Lung (tissue), 13 donors: ENCODE measurements around the gene MALAT1. TPM values are rescaled to one million over a fixed set of nuclear protein-coding genes. Genes with fewer than 3 reads are reported as not detected.

Experiments
- ATAC-seq: fragments of 200-7000 bp; cut with Tn5 transposase; one replicate; pipeline ENCODE4 v1.9.1; 2020; ENCODE audit warnings: moderate number of reproducible peaks; ENCODE audit not compliant: insufficient read depth, low FRiP score
- DNase-seq, 3 donors: peaks; one replicate each; pipeline ENCODE4 v3.0.0-alpha.2; 2013 to 2017
- H3K27ac ChIP-seq, 2 donors: one replicate each; pipeline ENCODE4 v1.5.1; 2013; ENCODE audit warnings: mild to moderate bottlenecking in 2 of 2, moderate library complexity in 2 of 2, control low read depth in 1 of 2, inconsistent platforms in 1 of 2, low read depth in 1 of 2, low read length in 1 of 2
- H3K27me3 ChIP-seq, 3 donors: one replicate each; pipeline ENCODE4 v1.5.1; 2013; ENCODE audit warnings: low read length in 2 of 3; ENCODE audit not compliant: control insufficient read depth in 3 of 3, insufficient read depth in 3 of 3
- H3K36me3 ChIP-seq, 4 donors: one replicate each; pipeline ENCODE4 v1.5.1; 2013; ENCODE audit warnings: low read length in 4 of 4, mild to moderate bottlenecking in 1 of 4, moderate library complexity in 1 of 4; ENCODE audit not compliant: control insufficient read depth in 4 of 4, insufficient read depth in 4 of 4
- H3K4me1 ChIP-seq, 5 donors: one replicate each; pipeline ENCODE4 v1.5.1; 2013; ENCODE audit warnings: low read length in 5 of 5, mild to moderate bottlenecking in 2 of 5, moderate library complexity in 1 of 5; ENCODE audit not compliant: control insufficient read depth in 5 of 5, insufficient read depth in 5 of 5
- H3K4me3 ChIP-seq: one replicate; pipeline ENCODE4 v1.5.1; 2013; ENCODE audit warnings: mild to moderate bottlenecking, control low read depth, moderate library complexity
- H3K9ac ChIP-seq, 2 donors: one replicate each; pipeline ENCODE4 v1.5.1; 2013; ENCODE audit warnings: low read length in 2 of 2, control low read depth in 1 of 2; ENCODE audit not compliant: insufficient read depth in 1 of 2
- H3K9me3 ChIP-seq, 4 donors: one replicate each; pipeline ENCODE4 v1.5.1; 2013; ENCODE audit warnings: low read length in 3 of 4, mild to moderate bottlenecking in 1 of 4, moderate library complexity in 1 of 4; ENCODE audit not compliant: control insufficient read depth in 4 of 4, insufficient read depth in 3 of 4
- WGBS, 2 donors: extraction: QIAGEN DNeasy Blood & Tissue Kit; methylation state at CpG; one replicate each; pipeline ENCODE4 v1.1.7; 2013; 5-methylcytosine and 5-hydroxymethylcytosine counted together
- polyA plus RNA-seq, 2 donors: library from polyadenylated mRNA; stranded (reverse); fragments of 200-250 nt; gene quantifications; one replicate each; pipeline ENCODE4 v1.2.1, GENCODE V29; 2013
- small RNA-seq: library from RNA; depleted of rRNA; stranded (forward); fragments of <200 nt; gene quantifications from one replicate; pipeline ENCODE3, GENCODE V24; 2014; ENCODE audit warnings: low replicate concordance
- total RNA-seq, 2 donors: library from RNA; depleted of rRNA in 1 of 2; stranded (reverse); fragments of >200 nt in 1 of 2; gene quantifications; one replicate each; pipeline ENCODE4 v1.2.1, GENCODE V29; 2014 to 2021
- TF ChIP-seq, protein P1 (sequence below): IDR thresholded peaks from 2 replicates; pipeline ENCODE4 v1.5.1; 2012; ENCODE audit warnings: mild to moderate bottlenecking; ENCODE audit errors: control extremely low read depth, extremely low read depth
- donor health status: control.
- donor health status: control.
- donor health status: Bipolar disorder and iron deficiency.
- donor health status: healthy.
- donor health status: DM: yes; HTN: yes; CAD: no.

The MALAT1 gene
- total and polyA plus RNA-seq, 4 donors: 125 to 48,332 (median 6,799) TPM

DNA sequence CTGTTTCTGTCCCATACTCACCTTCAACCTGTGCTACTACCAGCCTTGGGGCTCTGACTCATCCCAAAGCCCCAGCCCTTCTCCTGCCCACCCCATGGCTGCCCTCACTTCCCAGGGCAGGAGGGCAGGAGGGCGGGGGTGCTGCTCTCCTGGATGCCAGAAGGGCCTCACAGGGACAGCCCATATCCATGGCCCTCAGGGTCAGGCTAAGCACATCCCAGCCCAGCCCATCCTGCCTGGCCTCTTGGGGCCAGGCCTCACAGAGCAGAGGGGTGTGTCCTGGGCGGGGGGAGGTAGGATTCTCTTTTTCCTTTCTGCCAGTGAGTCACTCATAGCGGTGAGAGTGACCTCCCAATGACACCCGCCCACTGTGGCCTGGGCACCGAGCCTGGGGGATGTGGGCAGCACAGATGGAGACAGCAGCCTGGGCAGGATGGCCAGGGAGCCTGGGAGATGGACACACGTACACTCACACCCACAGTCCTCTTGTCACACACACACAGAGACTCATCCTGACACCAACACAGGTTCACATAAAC is 56.9 kb downstream of the MALAT1 start:
- peaks cover 0 to 13% (median 10%) of the 10 kb centered on the region in 4 donors for H3K36me3 ChIP-seq
- peak overlapping the region in 1 of 2 donors; percentile 37 for H3K27ac ChIP-seq
- no peak overlapping the region for H3K4me3 ChIP-seq
- 35 to 68% methylated on average over 6 of the region's 6 CpGs for WGBS, 2 donors
- peaks cover 0 to 46% (median 23%) of the 10 kb centered on the region in 5 donors for H3K4me1 ChIP-seq
- TF ChIP-seq, protein P1, sequence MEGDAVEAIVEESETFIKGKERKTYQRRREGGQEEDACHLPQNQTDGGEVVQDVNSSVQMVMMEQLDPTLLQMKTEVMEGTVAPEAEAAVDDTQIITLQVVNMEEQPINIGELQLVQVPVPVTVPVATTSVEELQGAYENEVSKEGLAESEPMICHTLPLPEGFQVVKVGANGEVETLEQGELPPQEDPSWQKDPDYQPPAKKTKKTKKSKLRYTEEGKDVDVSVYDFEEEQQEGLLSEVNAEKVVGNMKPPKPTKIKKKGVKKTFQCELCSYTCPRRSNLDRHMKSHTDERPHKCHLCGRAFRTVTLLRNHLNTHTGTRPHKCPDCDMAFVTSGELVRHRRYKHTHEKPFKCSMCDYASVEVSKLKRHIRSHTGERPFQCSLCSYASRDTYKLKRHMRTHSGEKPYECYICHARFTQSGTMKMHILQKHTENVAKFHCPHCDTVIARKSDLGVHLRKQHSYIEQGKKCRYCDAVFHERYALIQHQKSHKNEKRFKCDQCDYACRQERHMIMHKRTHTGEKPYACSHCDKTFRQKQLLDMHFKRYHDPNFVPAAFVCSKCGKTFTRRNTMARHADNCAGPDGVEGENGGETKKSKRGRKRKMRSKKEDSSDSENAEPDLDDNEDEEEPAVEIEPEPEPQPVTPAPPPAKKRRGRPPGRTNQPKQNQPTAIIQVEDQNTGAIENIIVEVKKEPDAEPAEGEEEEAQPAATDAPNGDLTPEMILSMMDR: no peak
- DNase-seq: no peak
- peak; percentile 12 for ATAC-seq
- peaks cover 0 to 2% (median 0%) of the 10 kb centered on the region in 3 donors for H3K27me3 ChIP-seq
- H3K9me3 ChIP-seq: no peaks in the 10 kb centered on the region
- peak overlapping the region in 1 of 2 donors; percentile 23 for H3K9ac ChIP-seq

Small RNA genes lying within 50 kb of the gene (small RNA-seq; reads per million reads assigned to genes)
- not detected for gene RF01684

Other genes starting within 250 kb of the MALAT1 start
- gene POLA2, start 237.1 kb upstream of the MALAT1 start, total RNA-seq: 10 to 100 TPM in 1 of 2 donors, 1 to 10 TPM in 1; 9.7 to 14.2 TPM
- 1 to 10 TPM; 4.5 to 9.2 TPM for gene POLA2, start 237.1 kb upstream of the MALAT1 start, polyA plus RNA-seq
- gene CDC42EP2, start 184.2 kb upstream of the MALAT1 start, total RNA-seq: 10 to 100 TPM in 1 of 2 donors, 1 to 10 TPM in 1; 9.2 to 28.9 TPM
- gene CDC42EP2, start 184.2 kb upstream of the MALAT1 start, polyA plus RNA-seq: 10 to 100 TPM; 23.4 to 35.0 TPM
- gene DPF2, start 165.2 kb upstream of the MALAT1 start, total RNA-seq: 10 to 100 TPM; 44.6 to 53.2 TPM
- 10 to 100 TPM; 21.5 to 25.0 TPM for gene DPF2, start 165.2 kb upstream of the MALAT1 start, polyA plus RNA-seq
- gene TIGD3, start 144.3 kb upstream of the MALAT1 start, total RNA-seq: under 1 TPM in 1 of 2 donors, not detected in 1; 0.21 TPM
- gene TIGD3, start 144.3 kb upstream of the MALAT1 start, polyA plus RNA-seq: under 1 TPM; 0.24 to 0.27 TPM
- 10 to 100 TPM in 1 of 2 donors, 1 to 10 TPM in 1; 7.3 to 15.6 TPM for gene SLC25A45, start 116.4 kb upstream of the MALAT1 start, total RNA-seq
- gene SLC25A45, start 116.4 kb upstream of the MALAT1 start, polyA plus RNA-seq: 1 to 10 TPM; 5.5 to 9.0 TPM
- gene FRMD8, start 112.4 kb upstream of the MALAT1 start, total RNA-seq: 10 to 100 TPM; 18.5 to 39.9 TPM
- 10 to 100 TPM; 15.8 to 25.7 TPM for gene FRMD8, start 112.4 kb upstream of the MALAT1 start, polyA plus RNA-seq
- 100 to 1,000 TPM; 518 to 912 TPM for gene NEAT1, start 76.2 kb upstream of the MALAT1 start, total RNA-seq
- 1,000 to 10,000 TPM in 1 of 2 donors, 100 to 1,000 TPM in 1; 481 to 1,176 TPM for gene NEAT1, start 76.2 kb upstream of the MALAT1 start, polyA plus RNA-seq
- 10 to 100 TPM; 54.3 to 93.8 TPM for gene SCYL1, start 26.0 kb downstream of the MALAT1 start, total RNA-seq
- gene SCYL1, start 26.0 kb downstream of the MALAT1 start, polyA plus RNA-seq: 100 to 1,000 TPM in 1 of 2 donors, 10 to 100 TPM in 1; 79.1 to 107 TPM
- 100 to 1,000 TPM; 100 to 111 TPM for gene LTBP3, start 59.3 kb downstream of the MALAT1 start, total RNA-seq
- 10 to 100 TPM; 39.1 to 46.6 TPM for gene LTBP3, start 59.3 kb downstream of the MALAT1 start, polyA plus RNA-seq
- gene ZNRD2, start 71.4 kb downstream of the MALAT1 start, total RNA-seq: 10 to 100 TPM; 22.0 to 35.9 TPM
- gene ZNRD2, start 71.4 kb downstream of the MALAT1 start, polyA plus RNA-seq: 10 to 100 TPM; 65.6 to 81.5 TPM
- 10 to 100 TPM; 20.6 to 53.5 TPM for gene FAM89B, start 73.5 kb downstream of the MALAT1 start, total RNA-seq
- gene FAM89B, start 73.5 kb downstream of the MALAT1 start, polyA plus RNA-seq: 10 to 100 TPM; 44.4 TPM
- 100 to 1,000 TPM in 1 of 2 donors, 10 to 100 TPM in 1; 58.3 to 154 TPM for gene EHBP1L1, start 77.0 kb downstream of the MALAT1 start, total RNA-seq
- 100 to 1,000 TPM in 1 of 2 donors, 10 to 100 TPM in 1; 49.8 to 125 TPM for gene EHBP1L1, start 77.0 kb downstream of the MALAT1 start, polyA plus RNA-seq
- gene KCNK7, start 96.8 kb downstream of the MALAT1 start, total RNA-seq: 1 to 10 TPM in 1 of 2 donors, under 1 TPM in 1; 0.46 to 1.1 TPM
- gene KCNK7, start 96.8 kb downstream of the MALAT1 start, polyA plus RNA-seq: 1 to 10 TPM; 1.5 to 2.8 TPM
- gene MAP3K11, start 115.2 kb downstream of the MALAT1 start, total RNA-seq: 100 to 1,000 TPM in 1 of 2 donors, 10 to 100 TPM in 1; 60.0 to 108 TPM
- 10 to 100 TPM; 68.5 to 80.1 TPM for gene MAP3K11, start 115.2 kb downstream of the MALAT1 start, polyA plus RNA-seq
- 10 to 100 TPM; 13.9 to 53.8 TPM for gene PCNX3, start 116.7 kb downstream of the MALAT1 start, total RNA-seq
- gene PCNX3, start 116.7 kb downstream of the MALAT1 start, polyA plus RNA-seq: 10 to 100 TPM; 16.1 to 24.8 TPM
- 10 to 100 TPM; 39.7 to 82.8 TPM for gene SIPA1, start 139.1 kb downstream of the MALAT1 start, total RNA-seq
- gene SIPA1, start 139.1 kb downstream of the MALAT1 start, polyA plus RNA-seq: 100 to 1,000 TPM in 1 of 2 donors, 10 to 100 TPM in 1; 82.8 to 102 TPM
- 10 to 100 TPM; 50.2 to 72.6 TPM for gene RELA, start 163.9 kb downstream of the MALAT1 start, total RNA-seq
- 10 to 100 TPM; 34.8 to 65.8 TPM for gene RELA, start 163.9 kb downstream of the MALAT1 start, polyA plus RNA-seq
- 10 to 100 TPM; 45.3 to 88.6 TPM for gene KAT5, start 213.2 kb downstream of the MALAT1 start, total RNA-seq
- 10 to 100 TPM; 70.0 to 95.3 TPM for gene KAT5, start 213.2 kb downstream of the MALAT1 start, polyA plus RNA-seq
- 10 to 100 TPM; 21.8 to 62.3 TPM for gene RNASEH2C, start 221.8 kb downstream of the MALAT1 start, total RNA-seq
- gene RNASEH2C, start 221.8 kb downstream of the MALAT1 start, polyA plus RNA-seq: 10 to 100 TPM; 88.5 to 97.7 TPM